Naive thymus-derived CD8-positive, alpha-beta T cell (primary cell): ENCODE data around the gene LDAH. TPM values are rescaled to one million over a fixed set of nuclear protein-coding genes. Genes with fewer than 3 reads are reported as not detected.
A peak's percentile ranks its signal among the peaks of the same experiment; 100 is the strongest.
"Not testable (repeated sequence)": the region's sequence is repeated elsewhere in the genome, so short reads cannot be mapped to it uniquely, and the experiment has no call there.

Experiments used
- ATAC-seq, 2 donors: fragments of 150-1000 bp; cut with Tn5 transposase in 1 of 2; sonication (Bioruptor Pico), chemical (Tn5 transposase) in 1 of 2; 1 replicate in 1 of 2; 2 replicates in 1 of 2; pipeline ENCODE4 v1.10.0; 2021; ENCODE audit warnings: mild to moderate bottlenecking in 2 of 2, moderate library complexity in 2 of 2
- POLR2A ChIA-PET: fragments of 350-600 bp; sonication (Branson Sonifier 250); formaldehyde crosslinking; loops from one replicate; lab custom pipeline; 2021; ENCODE audit warnings: antibody characterized with exemption; lab: Charles Lee
- DNase-seq, 10 donors: peaks; one replicate each; pipeline versions ENCODE4 v3.0.0 to v3.0.0-alpha.2; 2020 to 2022
- H3K27ac Mint-ChIP-seq, 10 donors: one replicate each; pipeline ENCODE4 v1.8.0; 2020 to 2022; ENCODE audit warnings: mild to moderate bottlenecking in 10 of 10, mixed read lengths in 10 of 10, moderate library complexity in 4 of 10, inconsistent platforms in 1 of 10
- H3K27me3 Mint-ChIP-seq, 5 donors: one replicate each; pipeline ENCODE4 v1.8.0; 2021 to 2022; ENCODE audit warnings: mixed read lengths in 5 of 5
- H3K36me3 Mint-ChIP-seq, 3 donors: one replicate each; pipeline ENCODE4 v1.8.0; 2020 to 2022; ENCODE audit warnings: mixed read lengths in 3 of 3, mild to moderate bottlenecking in 2 of 3, inconsistent platforms in 1 of 3
- H3K4me1 Mint-ChIP-seq, 4 donors: one replicate each; pipeline ENCODE4 v1.8.0; 2021 to 2022; ENCODE audit warnings: mixed read lengths in 4 of 4
- H3K4me3 Mint-ChIP-seq, 10 donors: one replicate each; pipeline ENCODE4 v1.8.0; 2020 to 2022; ENCODE audit warnings: mild to moderate bottlenecking in 10 of 10, mixed read lengths in 10 of 10, moderate library complexity in 6 of 10, inconsistent platforms in 1 of 10
- H3K9me3 Mint-ChIP-seq, 9 donors: one replicate each; pipeline ENCODE4 v1.8.0; 2020 to 2022; ENCODE audit warnings: mixed read lengths in 9 of 9, mild to moderate bottlenecking in 3 of 9, inconsistent platforms in 1 of 9, moderate library complexity in 1 of 9
- polyA plus RNA-seq, 3 donors: library from polyadenylated mRNA; unstranded; fragments of 300-500 nt; fragmentation: Illumina TruSeq; gene quantifications; one replicate each; pipeline ENCODE4 v1.2.3, GENCODE V29; 2021
- total RNA-seq, 8 experiments: library from RNA in 2 of 8; stranded (reverse) in 2 of 8; gene quantifications; one replicate each; pipeline ENCODE4 v1.2.3 and lab custom pipeline; 2021 to 2026

LDAH gene
- total and polyA plus RNA-seq, 5 experiments from 2014 or later: 10.1 to 19.7 (median 11.3) TPM

- no peak for ATAC-seq
- Mint-ChIP-seq H3K4me1 (peaks cover 0 to 7% (median 3%) of the 10 kb centered on the region in 4 donors), H3K4me3 (no peak overlapping the region), H3K27me3 (no peaks in the 10 kb centered on the region), H3K27ac (no peak overlapping the region), H3K9me3 (peaks cover 0 to 10% (median 2%) of the 10 kb centered on the region in 9 donors), H3K36me3 (peaks cover 7 to 41% (median 26%) of the 10 kb centered on the region in 3 donors)
- POLR2A ChIA-PET: no interaction called here
- DNase-seq: no peak
Measured at GRCh38 chr2:20744366-20745335, 78.2 kb downstream of the LDAH start.

GRCh38 chr2:20738772-20739171 is 84.1 kb downstream of the LDAH start:
- H3K27me3 Mint-ChIP-seq: no peaks in the 10 kb centered on the region
- peaks cover 22 to 67% (median 65%) of the 10 kb centered on the region in 3 donors for H3K36me3 Mint-ChIP-seq
- POLR2A ChIA-PET: no interaction called here
- no peak overlapping the region for H3K4me3 Mint-ChIP-seq
- peaks cover 0 to 8% (median 2%) of the 10 kb centered on the region in 9 donors for H3K9me3 Mint-ChIP-seq
- DNase-seq: no peak
- peaks cover 0 to 13% (median 8%) of the 10 kb centered on the region in 4 donors for H3K4me1 Mint-ChIP-seq
- no peak overlapping the region for H3K27ac Mint-ChIP-seq
- no peak for ATAC-seq

- DNase-seq (no peak), ATAC-seq (no peak)
- Mint-ChIP-seq H3K27me3 (no peaks in the 10 kb centered on the region), H3K9me3 (peaks cover 0 to 4% (median 0%) of the 10 kb centered on the region in 9 donors), H3K36me3 (peaks cover 19 to 65% (median 62%) of the 10 kb centered on the region in 3 donors), H3K4me1 (peaks cover 0 to 13% (median 7%) of the 10 kb centered on the region in 4 donors), H3K27ac (no peak overlapping the region), H3K4me3 (no peak overlapping the region)
- POLR2A ChIA-PET: no interaction called here
Measured at GRCh38 chr2:20737505-20737904, 85.4 kb downstream of the LDAH start.

- peaks cover 12 to 58% (median 35%) of the 10 kb centered on the region in 3 donors for H3K36me3 Mint-ChIP-seq
- H3K4me1 Mint-ChIP-seq: peaks cover 0 to 5% (median 3%) of the 10 kb centered on the region in 4 donors
- peak overlapping the region in 3 of 10 donors; percentile 4 to 78 (median 66) for H3K27ac Mint-ChIP-seq
- POLR2A ChIA-PET: no interaction called here
- ATAC-seq (no peak), DNase-seq (no peak)
- no peak overlapping the region for H3K4me3 Mint-ChIP-seq
- peaks cover 0 to 2% (median 0%) of the 10 kb centered on the region in 9 donors for H3K9me3 Mint-ChIP-seq
- H3K27me3 Mint-ChIP-seq: no peaks in the 10 kb centered on the region
Measured at GRCh38 chr2:20728114-20728758, 94.7 kb downstream of the LDAH start.

GRCh38 chr2:20726913-20727312 is 96.0 kb downstream of the LDAH start:
- Mint-ChIP-seq H3K27ac (no peak overlapping the region), H3K4me3 (no peak overlapping the region), H3K27me3 (no peaks in the 10 kb centered on the region), H3K36me3 (peaks cover 18 to 66% (median 36%) of the 10 kb centered on the region in 3 donors), H3K9me3 (peaks cover 0 to 6% (median 0%) of the 10 kb centered on the region in 9 donors), H3K4me1 (peaks cover 0 to 5% (median 3%) of the 10 kb centered on the region in 4 donors)
- ATAC-seq: no peak
- DNase-seq: no peak
- POLR2A ChIA-PET: no interaction called here

GRCh38 chr2:20725782-20726181 is 97.1 kb downstream of the LDAH start:
- peaks cover 25 to 74% (median 45%) of the 10 kb centered on the region in 3 donors for H3K36me3 Mint-ChIP-seq
- peaks cover 3 to 7% (median 5%) of the 10 kb centered on the region in 4 donors for H3K4me1 Mint-ChIP-seq
- no peak overlapping the region for H3K27ac Mint-ChIP-seq
- DNase-seq (no peak), ATAC-seq (no peak)
- H3K27me3 Mint-ChIP-seq: no peaks in the 10 kb centered on the region
- H3K9me3 Mint-ChIP-seq: peaks cover 0 to 16% (median 4%) of the 10 kb centered on the region in 9 donors
- POLR2A ChIA-PET: no interaction called here
- H3K4me3 Mint-ChIP-seq: no peak overlapping the region

- H3K27ac Mint-ChIP-seq: no peak overlapping the region
- H3K4me1 Mint-ChIP-seq: peaks cover 3 to 8% (median 5%) of the 10 kb centered on the region in 4 donors
- H3K4me3 Mint-ChIP-seq: no peak overlapping the region
- no peak for ATAC-seq
- H3K27me3 Mint-ChIP-seq: no peaks in the 10 kb centered on the region
- H3K9me3 Mint-ChIP-seq: peaks cover 0 to 27% (median 7%) of the 10 kb centered on the region in 9 donors
- no peak for DNase-seq
- POLR2A ChIA-PET: no interaction called here
- peaks cover 34 to 83% (median 52%) of the 10 kb centered on the region in 3 donors for H3K36me3 Mint-ChIP-seq
Measured at GRCh38 chr2:20724500-20725053, 98.3 kb downstream of the LDAH start.

GRCh38 chr2:20723543-20723942 is 99.4 kb downstream of the LDAH start:
- Mint-ChIP-seq H3K36me3 (peaks cover 42 to 88% (median 52%) of the 10 kb centered on the region in 3 donors), H3K27me3 (no peaks in the 10 kb centered on the region), H3K27ac (no peak overlapping the region), H3K4me3 (no peak overlapping the region), H3K9me3 (peaks cover 5 to 36% (median 14%) of the 10 kb centered on the region in 9 donors), H3K4me1 (peaks cover 3 to 8% (median 5%) of the 10 kb centered on the region in 4 donors)
- POLR2A ChIA-PET: no interaction called here
- no peak for ATAC-seq
- DNase-seq: no peak

GRCh38 chr2:20722592-20723240 is 100.2 kb downstream of the LDAH start:
- Mint-ChIP-seq H3K4me3 (no peak overlapping the region), H3K9me3 (peaks cover 10 to 45% (median 19%) of the 10 kb centered on the region in 9 donors), H3K36me3 (peaks cover 50 to 88% (median 54%) of the 10 kb centered on the region in 3 donors), H3K4me1 (peaks cover 0 to 8% (median 3%) of the 10 kb centered on the region in 4 donors), H3K27me3 (no peaks in the 10 kb centered on the region), H3K27ac (no peak overlapping the region)
- DNase-seq (no peak), ATAC-seq (no peak)
- POLR2A ChIA-PET: no interaction called here

GRCh38 chr2:20717641-20718040 is 105.3 kb downstream of the LDAH start:
- Mint-ChIP-seq H3K4me1 (peaks cover 0 to 20% (median 11%) of the 10 kb centered on the region in 4 donors), H3K4me3 (no peak overlapping the region), H3K36me3 (peaks cover 57 to 90% (median 60%) of the 10 kb centered on the region in 3 donors), H3K27ac (no peak overlapping the region), H3K27me3 (no peaks in the 10 kb centered on the region), H3K9me3 (peaks cover 12 to 61% (median 30%) of the 10 kb centered on the region in 9 donors)
- DNase-seq (no peak), ATAC-seq (no peak)
- POLR2A ChIA-PET: no interaction called here

GRCh38 chr2:20716164-20716563 is 106.7 kb downstream of the LDAH start:
- POLR2A ChIA-PET, H3K4me3 Mint-ChIP-seq, ATAC-seq, H3K27me3 Mint-ChIP-seq, DNase-seq: not testable (repeated sequence)
- Mint-ChIP-seq H3K4me1 (peaks cover 0 to 24% (median 13%) of the 10 kb centered on the region in 4 donors), H3K36me3 (peaks cover 51 to 83% (median 62%) of the 10 kb centered on the region in 3 donors), H3K9me3 (peaks cover 10 to 53% (median 27%) of the 10 kb centered on the region in 9 donors), H3K27ac (peak overlapping the region in 1 of 10 donors; percentile 61)

- POLR2A ChIA-PET, ATAC-seq, H3K27me3 Mint-ChIP-seq, DNase-seq: not testable (repeated sequence)
- H3K4me3 Mint-ChIP-seq: peak overlapping the region in 1 of 10 donors; percentile 41
- H3K4me1 Mint-ChIP-seq: peaks cover 0 to 18% (median 13%) of the 10 kb centered on the region in 4 donors
- H3K9me3 Mint-ChIP-seq: peaks cover 5 to 35% (median 24%) of the 10 kb centered on the region in 9 donors
- H3K27ac Mint-ChIP-seq: peak overlapping the region in 1 of 10 donors; percentile 32
- H3K36me3 Mint-ChIP-seq: peaks cover 37 to 72% (median 55%) of the 10 kb centered on the region in 3 donors
Measured at GRCh38 chr2:20714412-20714811, 108.5 kb downstream of the LDAH start.
